Heart right ventricle (tissue), 16 donors: Measurements from ENCODE around the gene ATP10A. TPM values are rescaled to one million over a fixed set of nuclear protein-coding genes. Genes with fewer than 3 reads are reported as not detected.
A peak's percentile ranks its signal among the peaks of the same experiment; 100 is the strongest.

ENCODE experiments used
- ATAC-seq, 8 donors: fragments of 200-7000 bp; cut with Tn5 transposase; one replicate each; pipeline ENCODE4 v1.9.1; 2020; ENCODE audit warnings: mild to moderate bottlenecking in 8 of 8, moderate library complexity in 8 of 8, moderate number of reproducible peaks in 1 of 8
- DNase-seq, 2 donors: peaks; one replicate each; pipeline ENCODE4 v3.0.0-alpha.2; 2020
- H3K27ac ChIP-seq, 10 donors: fragments of 200-600 bp; sonication (generic) in 2 of 10; one replicate each; pipeline versions ENCODE4 v1.5.0 to v1.8.0; 2020 to 2022; ENCODE audit warnings: mild to moderate bottlenecking in 3 of 10
- H3K27me3 ChIP-seq, 7 donors: fragments of 200-600 bp; one replicate each; pipeline ENCODE4 v1.8.0; 2021 to 2022; ENCODE audit warnings: mild to moderate bottlenecking in 2 of 7
- H3K36me3 ChIP-seq, 9 donors: fragments of 200-600 bp; sonication (generic) in 1 of 9; one replicate each; pipeline versions ENCODE4 v1.5.0 to v1.8.0; 2020 to 2022; ENCODE audit warnings: mild to moderate bottlenecking in 2 of 9
- H3K4me1 ChIP-seq, 9 donors: fragments of 200-600 bp; sonication (generic) in 1 of 9; one replicate each; pipeline versions ENCODE4 v1.5.0 to v1.8.0; 2020 to 2022; ENCODE audit warnings: mild to moderate bottlenecking in 4 of 9
- H3K4me3 ChIP-seq, 10 donors: fragments of 200-600 bp; sonication (generic) in 2 of 10; one replicate each; pipeline versions ENCODE4 v1.5.0 to v1.8.0; 2020 to 2022; ENCODE audit warnings: mild to moderate bottlenecking in 7 of 10, moderate library complexity in 2 of 10
- H3K9me3 ChIP-seq, 11 donors: fragments of 200-600 bp in 10 of 11; sonication (generic) in 2 of 11; one replicate each; pipeline versions ENCODE4 v1.5.0 to v1.8.0; 2013 to 2022; ENCODE audit warnings: mild to moderate bottlenecking in 2 of 11, control low read depth in 1 of 11, moderate library complexity in 1 of 11
- WGBS, 2 donors: extraction: QIAGEN DNeasy Blood & Tissue Kit; methylation state at CpG; one replicate each; pipeline ENCODE4 v1.1.7; 2013; ENCODE audit warnings: inconsistent platforms in 1 of 2; 5-methylcytosine and 5-hydroxymethylcytosine counted together
- intact Hi-C, 10 donors: fragments of 100-400 bp; cut with DNase I; formaldehyde crosslinking; loops; one replicate each; pipeline versions ENCODE4 v1.11.1 to v1.14.2; 2022
- polyA plus RNA-seq, 2 donors: library from polyadenylated mRNA; stranded (reverse); fragments of 200-250 nt; gene quantifications; one replicate each; pipeline ENCODE4 v1.2.3, GENCODE V29; 2013
- total RNA-seq, 10 donors: library from RNA; stranded (reverse); fragmentation: NEBNext Ultra II Directional in 3 of 10; extraction: Animal tissue kit (Norgen Biotek cat#: 25700) in 3 of 10; gene quantifications; one replicate each; pipeline versions ENCODE4 v1.2.1 to v1.2.4, GENCODE V29; 2021 to 2023
- TF ChIP-seq, protein P1 (sequence below), 9 donors: fragments of 200-600 bp; sonication (generic) in 2 of 9; IDR thresholded peaks; one replicate each; pipeline versions ENCODE4 v1.5.0 to v1.8.0; 2021 to 2022; ENCODE audit warnings: antibody characterized with exemption in 9 of 9, mild to moderate bottlenecking in 5 of 9, moderate library complexity in 1 of 9
- donor health status: Arrhythmogenic right ventricular cardiomyopathy.
- donor health status: ischemic (EF 13 %, LVEDD 7.1; RV severe dilation, severe dysfunction).
- donor health status: healthy with polysubstance abuse.
- donor health status: DM: no; HTN: yes; CAD: no.
- donor health status: DM: no; HTN: no; CAD: no.
- donor health status: ischemic (EF 25% LVEDD 6.9; RV normal size, moderate dysfunction).
- donor health status: ischemic (EF 25% LVEDD 5.7; RV mildly dilated, moderate dysfunction).
- donor health status: healthy.
- donor health status: DM: yes; HTN: yes; CAD: no.
- donor health status: Ischemic cardiomyopathy.
- donor health status: ischemic (EF 35%, LVEDD 5.7; RV mildly dilated, moderate dysfunction).
- donor health status: nonischemic (EF 11% LVEDD 7.7; RV severe dilation, severe dysfunction).
- donor health status: DM: yes; HTN: yes; CAD: no.
- donor health status: PGD.
- donor health status: ischemic (EF 29% LVEDD 5.4; RV normal size, mild dysfunction).
- donor health status: nonischemic (EF 23%, LVEDD 6.1; RV moderate dilation, normal function).

The ATP10A gene
- total and polyA plus RNA-seq, 12 donors, result 0.45 to 2.2 (median 0.89) TPM

DNA sequence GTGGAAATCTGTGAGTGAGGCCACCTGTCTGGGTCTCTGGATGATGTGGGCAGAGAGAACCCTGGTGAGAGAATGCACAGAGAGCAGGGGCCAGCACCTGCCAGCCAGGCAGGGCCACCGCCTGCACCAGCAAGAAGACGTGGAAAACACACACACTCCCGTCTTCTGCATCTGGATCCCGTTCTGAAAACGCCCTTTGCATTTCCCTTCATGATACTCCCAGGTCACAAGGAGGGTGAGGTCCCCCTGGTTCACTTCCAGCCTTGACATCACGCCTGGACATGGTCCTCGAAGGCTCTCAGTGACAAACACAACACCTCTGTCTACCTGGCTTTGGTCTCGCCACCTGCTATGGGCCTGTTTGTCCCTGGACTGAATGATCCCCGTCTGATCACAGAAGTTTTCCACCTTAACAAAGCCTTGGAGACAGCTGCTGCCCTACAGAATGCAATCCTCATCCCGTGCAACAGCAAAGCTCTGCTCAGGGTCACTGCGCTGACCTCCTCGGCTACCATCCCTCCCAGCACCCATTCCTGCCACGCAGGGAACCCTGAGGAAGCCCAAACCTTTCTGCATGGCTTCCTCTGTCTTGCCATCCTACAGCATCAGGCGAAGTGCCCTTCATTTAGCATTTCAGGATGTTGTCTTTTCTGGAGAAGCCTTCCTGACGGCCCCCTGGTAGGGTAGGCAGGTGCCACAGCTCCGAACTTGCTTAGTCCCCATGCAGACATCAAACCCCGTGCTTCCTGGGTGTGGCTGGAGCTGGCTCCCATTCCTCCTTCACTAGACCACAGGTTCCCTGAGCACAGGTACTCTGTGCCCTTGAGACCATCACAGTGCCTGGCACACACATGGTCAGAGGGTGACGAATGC, 122.5 kb downstream of the ATP10A start:
- intact Hi-C loops, result loop anchor here in 2 of 10 donors (5.0 to 10.0 kb wide), 3 partner anchors 37 to 124 kb away; partner anchors contain the start of gene ATP10A (in 1 of the 2)
- Histone ChIP-seq H3K9me3 (no peaks in the 10 kb centered on the region), H3K4me1 (peaks cover 0 to 32% (median 20%) of the 10 kb centered on the region in 9 donors), H3K27ac (no peak overlapping the region), H3K36me3 (no peaks in the 10 kb centered on the region), H3K27me3 (peaks cover 0 to 5% (median 0%) of the 10 kb centered on the region in 7 donors), H3K4me3 (no peak overlapping the region)
- DNase-seq (no peak), ATAC-seq (no peak)
- WGBS, 2 donors, result 77 to 83% methylated on average over 18 of the region's 18 CpGs
- TF ChIP-seq, protein P1, sequence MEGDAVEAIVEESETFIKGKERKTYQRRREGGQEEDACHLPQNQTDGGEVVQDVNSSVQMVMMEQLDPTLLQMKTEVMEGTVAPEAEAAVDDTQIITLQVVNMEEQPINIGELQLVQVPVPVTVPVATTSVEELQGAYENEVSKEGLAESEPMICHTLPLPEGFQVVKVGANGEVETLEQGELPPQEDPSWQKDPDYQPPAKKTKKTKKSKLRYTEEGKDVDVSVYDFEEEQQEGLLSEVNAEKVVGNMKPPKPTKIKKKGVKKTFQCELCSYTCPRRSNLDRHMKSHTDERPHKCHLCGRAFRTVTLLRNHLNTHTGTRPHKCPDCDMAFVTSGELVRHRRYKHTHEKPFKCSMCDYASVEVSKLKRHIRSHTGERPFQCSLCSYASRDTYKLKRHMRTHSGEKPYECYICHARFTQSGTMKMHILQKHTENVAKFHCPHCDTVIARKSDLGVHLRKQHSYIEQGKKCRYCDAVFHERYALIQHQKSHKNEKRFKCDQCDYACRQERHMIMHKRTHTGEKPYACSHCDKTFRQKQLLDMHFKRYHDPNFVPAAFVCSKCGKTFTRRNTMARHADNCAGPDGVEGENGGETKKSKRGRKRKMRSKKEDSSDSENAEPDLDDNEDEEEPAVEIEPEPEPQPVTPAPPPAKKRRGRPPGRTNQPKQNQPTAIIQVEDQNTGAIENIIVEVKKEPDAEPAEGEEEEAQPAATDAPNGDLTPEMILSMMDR (IDR thresholded peaks at IDR 0.05), result no peak

DNA sequence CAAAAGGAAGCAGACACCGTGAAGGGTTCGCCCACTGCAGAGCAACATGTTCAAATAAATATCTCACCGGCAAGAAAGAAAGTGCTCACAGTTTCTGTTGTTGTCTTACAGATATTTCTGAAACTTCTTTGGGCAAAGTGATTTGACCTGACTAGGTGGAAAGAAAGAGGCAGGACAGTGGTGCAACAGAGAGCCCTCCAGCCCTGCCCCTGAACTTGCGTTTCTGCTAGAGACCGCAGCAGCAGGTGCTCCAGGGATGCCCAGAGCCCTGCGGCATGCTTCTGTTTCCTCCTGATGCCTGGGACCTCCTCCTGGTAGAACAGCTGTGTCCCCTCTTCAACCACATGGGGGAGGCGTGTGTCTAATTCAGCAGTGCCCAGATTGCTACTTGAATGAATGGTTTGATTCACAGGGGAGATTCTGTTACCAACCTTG, 123.4 kb downstream of the ATP10A start:
- Histone ChIP-seq H3K27me3 (peaks cover 0 to 5% (median 0%) of the 10 kb centered on the region in 7 donors), H3K27ac (no peak overlapping the region), H3K4me3 (no peak overlapping the region), H3K9me3 (no peaks in the 10 kb centered on the region), H3K36me3 (no peaks in the 10 kb centered on the region), H3K4me1 (peaks cover 0 to 33% (median 20%) of the 10 kb centered on the region in 9 donors)
- intact Hi-C loops, result loop anchor here in 5 of 10 donors (5.0 to 10.0 kb wide), 7 partner anchors 38 to 195 kb away; partner anchors contain the start of gene ATP10A (in 2 of the 5)
- DNase-seq (no peak), ATAC-seq (no peak)
- TF ChIP-seq, protein P1 (IDR thresholded peaks at IDR 0.05), result peak in 7 of 9 donors; percentile 23 to 51 (median 31)
- 70 to 71% methylated on average over 7 of the region's 7 CpGs for WGBS, 2 donors

DNA sequence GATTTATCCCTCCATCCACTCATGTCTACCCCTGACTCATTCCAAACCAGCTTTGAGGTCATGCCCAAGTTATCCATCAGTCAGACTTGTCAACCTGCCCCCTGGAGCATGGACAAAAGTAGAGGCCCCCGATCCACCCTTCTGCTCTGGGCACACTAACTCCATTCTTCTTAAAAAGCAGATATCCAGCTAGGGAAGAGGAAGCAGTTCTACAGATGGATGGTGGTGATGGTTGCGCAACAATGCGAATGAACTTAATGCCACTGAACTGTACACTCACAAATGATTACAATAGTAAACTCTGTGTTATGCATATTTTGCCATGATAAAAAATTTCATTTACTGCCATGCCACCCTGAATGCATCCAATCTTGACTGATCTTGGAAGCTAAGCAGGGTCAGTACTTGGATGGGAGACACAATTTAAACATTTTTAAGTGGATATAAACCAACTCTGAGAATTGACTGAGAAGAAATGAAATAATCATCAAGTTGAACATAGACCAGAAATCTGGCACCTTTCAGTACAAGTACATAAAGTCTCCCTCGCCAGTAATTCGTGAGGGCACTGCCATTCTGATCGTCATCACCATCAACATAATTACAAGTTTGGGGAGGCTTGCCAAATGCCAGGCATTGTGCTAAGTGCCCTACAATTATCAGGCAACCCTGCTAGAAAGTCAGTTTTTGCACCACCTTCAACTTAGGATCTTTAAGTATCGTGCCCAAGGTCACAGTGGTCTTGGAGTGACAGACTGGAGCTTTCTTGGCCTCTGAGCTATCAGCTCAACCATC, 124.8 kb downstream of the ATP10A start:
- H3K9me3 ChIP-seq, result no peaks in the 10 kb centered on the region
- peak overlapping the region in 3 of 10 donors; percentile 45 to 56 (median 55) for H3K27ac ChIP-seq
- no peak for DNase-seq
- peaks cover 0 to 33% (median 20%) of the 10 kb centered on the region in 9 donors for H3K4me1 ChIP-seq
- H3K4me3 ChIP-seq, result no peak overlapping the region
- ATAC-seq, result peak in 1 of 8 donors; percentile 19
- no peaks in the 10 kb centered on the region for H3K36me3 ChIP-seq
- TF ChIP-seq, protein P1 (IDR thresholded peaks at IDR 0.05), result no peak
- 58 to 68% methylated on average over 7 of the region's 7 CpGs for WGBS, 2 donors
- intact Hi-C loops, result loop anchor here in 5 of 10 donors (5.0 to 10.0 kb wide), 4 partner anchors 56 to 196 kb away; partner anchors contain the start of gene ATP10A (in 1 of the 5)
- H3K27me3 ChIP-seq, result peaks cover 0 to 5% (median 0%) of the 10 kb centered on the region in 7 donors

DNA sequence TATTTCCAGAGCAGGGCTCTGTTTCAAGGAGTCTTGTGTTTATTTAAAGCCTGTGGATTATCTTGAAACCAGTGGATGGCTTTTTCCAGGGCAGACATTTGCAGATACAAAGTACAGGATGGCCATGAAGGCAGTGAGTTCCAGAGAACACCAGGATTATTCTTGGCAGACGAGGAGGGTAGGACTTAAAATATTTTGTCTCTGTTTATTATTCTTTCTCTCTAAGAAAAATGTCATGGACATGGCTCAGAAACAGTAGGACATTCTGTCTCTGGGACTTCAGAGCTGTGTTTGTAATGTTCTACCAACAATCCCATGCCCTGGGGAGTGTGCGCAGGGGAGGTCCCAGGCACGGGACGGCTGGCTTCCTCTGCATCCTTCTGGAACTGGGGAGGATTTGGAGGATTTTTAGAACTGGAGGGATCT, 125.9 kb downstream of the ATP10A start:
- H3K27ac ChIP-seq, result peak overlapping the region in 7 of 10 donors; percentile 6 to 55 (median 34)
- no peaks in the 10 kb centered on the region for H3K9me3 ChIP-seq
- 24 to 63% methylated on average over 4 of the region's 4 CpGs for WGBS, 2 donors
- H3K27me3 ChIP-seq, result peaks cover 0 to 5% (median 0%) of the 10 kb centered on the region in 7 donors
- H3K4me3 ChIP-seq, result no peak overlapping the region
- no peaks in the 10 kb centered on the region for H3K36me3 ChIP-seq
- peaks cover 0 to 28% (median 17%) of the 10 kb centered on the region in 9 donors for H3K4me1 ChIP-seq
- ATAC-seq (peak; percentile 40 to 93 (median 80)), DNase-seq (peak; percentile 24 to 48)
- intact Hi-C loops, result loop anchor here in 5 of 10 donors (5.0 to 10.0 kb wide), 4 partner anchors 58 to 198 kb away; partner anchors contain the start of gene ATP10A (in 1 of the 5)
- TF ChIP-seq, protein P1 (IDR thresholded peaks at IDR 0.05), result no peak
